Caco-2 (cell line): ENCODE results near the gene CARS1. TPM values are rescaled to one million over a fixed set of nuclear protein-coding genes. Genes with fewer than 3 reads are reported as not detected.

Experiments used
- BruUV-seq: library from RNA; stranded (reverse); fragments of 400-500 nt; replicated peaks from 2 replicates; lab custom pipeline; 2021; lab: Mats Ljungman, UMichigan
- CTCF ChIA-PET: fragments of 300-600 bp; sonication (Branson Sonifier 250); formaldehyde crosslinking; loops from one replicate; lab custom pipeline; 2022; ENCODE audit warnings: antibody characterized with exemption; lab: Charles Lee
- POLR2A ChIA-PET: fragments of 300-600 bp; sonication (Branson Sonifier 250); formaldehyde crosslinking; loops from one replicate; lab custom pipeline; 2022; ENCODE audit warnings: antibody characterized with exemption; lab: Charles Lee
- DNase-seq, 2 experiments: peaks; one replicate each; pipeline versions ENCODE4 v3.0.0 to v3.0.0-alpha.2; 2020 to 2022
- H3K27me3 ChIP-seq: replicated peaks from 2 replicates; pipeline ENCODE4 v1.6.0; 2011; ENCODE audit warnings: low read length; ENCODE audit not compliant: control insufficient read depth, insufficient read depth
- H3K36me3 ChIP-seq: 2 replicates; pipeline ENCODE4 v1.5.1; 2011; ENCODE audit warnings: low read length; ENCODE audit not compliant: control insufficient read depth, insufficient read depth
- H3K4me1 ChIP-seq: fragments of 250-450 bp; sonication (Bioruptor Pico); 2 replicates; pipeline ENCODE4 v1.5.1; 2020; ENCODE audit warnings: mild to moderate bottlenecking
- H3K4me3 ChIP-seq: 2 replicates; pipeline ENCODE4 v1.5.1; 2011; ENCODE audit warnings: low read depth, mild to moderate bottlenecking, control low read depth, low read length
- H3K9me3 ChIP-seq: fragments of 250-450 bp; sonication (Bioruptor Pico); 2 replicates; pipeline ENCODE4 v1.5.1; 2020; ENCODE audit warnings: mild to moderate bottlenecking, moderate library complexity
- H3K27ac Mint-ChIP-seq: one replicate; pipeline ENCODE4 v1.8.0; 2022; ENCODE audit warnings: mixed read lengths; ENCODE audit not compliant: unreplicated experiment
- H3K27me3 Mint-ChIP-seq: one replicate; pipeline ENCODE4 v1.8.0; 2022; ENCODE audit warnings: mixed read lengths; ENCODE audit not compliant: insufficient read depth, unreplicated experiment
- H3K36me3 Mint-ChIP-seq: one replicate; pipeline ENCODE4 v1.8.0; 2022; ENCODE audit warnings: mild to moderate bottlenecking, mixed read lengths; ENCODE audit not compliant: insufficient read depth, unreplicated experiment
- H3K4me1 Mint-ChIP-seq: one replicate; pipeline ENCODE4 v1.8.0; 2022; ENCODE audit warnings: low read depth, mixed read lengths; ENCODE audit not compliant: unreplicated experiment
- H3K4me3 Mint-ChIP-seq: one replicate; pipeline ENCODE4 v1.8.0; 2022; ENCODE audit warnings: mild to moderate bottlenecking, moderate library complexity, mixed read lengths; ENCODE audit not compliant: unreplicated experiment
- H3K9me3 Mint-ChIP-seq: one replicate; pipeline ENCODE4 v1.8.0; 2022; ENCODE audit warnings: mixed read lengths; ENCODE audit not compliant: unreplicated experiment
- intact Hi-C: fragments of 100-400 bp; cut with micrococcal nuclease; formaldehyde crosslinking; loops from one replicate; pipeline ENCODE4 v1.10.0; 2022; ENCODE audit not compliant: unreplicated experiment
- total RNA-seq: library from RNA; stranded (reverse); gene quantifications from 2 replicates; pipeline ENCODE4 v1.2.3, GENCODE V29; 2022
- TF ChIP-seq, protein P1 (sequence below), 2 experiments: fragments of 200-600 bp in 1 of 2; IDR thresholded peaks; 1 replicate in 1 of 2; 2 replicates in 1 of 2; pipeline versions ENCODE4 v1.5.1 to v1.8.0; 2011 to 2022; ENCODE audit warnings: antibody characterized with exemption in 1 of 2, control low read depth in 1 of 2, inconsistent platforms in 1 of 2, low read depth in 1 of 2, low read length in 1 of 2, mild to moderate bottlenecking in 1 of 2, moderate library complexity in 1 of 2; ENCODE audit not compliant: insufficient read depth in 1 of 2, severe bottlenecking in 1 of 2, unreplicated experiment in 1 of 2

The CARS1 gene
- total RNA-seq, 1 experiment from 2014 or later: 121 TPM

DNA sequence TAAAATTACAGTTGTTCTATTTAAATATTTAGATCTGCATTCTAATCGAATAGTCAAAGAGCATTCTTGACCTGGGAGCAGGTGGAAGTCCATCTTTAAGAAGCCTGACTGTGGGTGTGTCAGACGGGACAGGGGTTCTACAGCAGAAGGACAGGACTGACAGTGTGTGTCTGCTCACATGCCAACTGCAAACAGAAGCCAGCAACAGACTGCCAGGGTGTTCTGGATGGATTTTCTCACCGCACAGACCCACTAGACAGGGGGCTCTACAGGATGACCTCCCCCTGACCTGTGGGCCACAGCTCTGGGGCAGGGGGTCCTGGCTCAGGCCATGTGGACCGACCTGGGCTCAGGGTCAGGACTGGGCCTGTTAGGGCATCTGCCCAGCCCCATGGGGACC is 42.3 kb downstream of the CARS1 start:
- intact Hi-C loops: no loop called here
- ChIA-PET CTCF (no interaction called here), POLR2A (no interaction called here)
- TF ChIP-seq, protein P1, sequence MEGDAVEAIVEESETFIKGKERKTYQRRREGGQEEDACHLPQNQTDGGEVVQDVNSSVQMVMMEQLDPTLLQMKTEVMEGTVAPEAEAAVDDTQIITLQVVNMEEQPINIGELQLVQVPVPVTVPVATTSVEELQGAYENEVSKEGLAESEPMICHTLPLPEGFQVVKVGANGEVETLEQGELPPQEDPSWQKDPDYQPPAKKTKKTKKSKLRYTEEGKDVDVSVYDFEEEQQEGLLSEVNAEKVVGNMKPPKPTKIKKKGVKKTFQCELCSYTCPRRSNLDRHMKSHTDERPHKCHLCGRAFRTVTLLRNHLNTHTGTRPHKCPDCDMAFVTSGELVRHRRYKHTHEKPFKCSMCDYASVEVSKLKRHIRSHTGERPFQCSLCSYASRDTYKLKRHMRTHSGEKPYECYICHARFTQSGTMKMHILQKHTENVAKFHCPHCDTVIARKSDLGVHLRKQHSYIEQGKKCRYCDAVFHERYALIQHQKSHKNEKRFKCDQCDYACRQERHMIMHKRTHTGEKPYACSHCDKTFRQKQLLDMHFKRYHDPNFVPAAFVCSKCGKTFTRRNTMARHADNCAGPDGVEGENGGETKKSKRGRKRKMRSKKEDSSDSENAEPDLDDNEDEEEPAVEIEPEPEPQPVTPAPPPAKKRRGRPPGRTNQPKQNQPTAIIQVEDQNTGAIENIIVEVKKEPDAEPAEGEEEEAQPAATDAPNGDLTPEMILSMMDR (IDR thresholded peaks at IDR 0.05; ENCODE audit: insufficient read depth in 1 of 2, low read depth in 1 of 2, low read length in 1 of 2, severe bottlenecking in 1 of 2, unreplicated experiment in 1 of 2): no peak
- H3K9me3 Mint-ChIP-seq: no peaks in the 10 kb centered on the region
- BruUV-seq: no TSS peak
- no peak for DNase-seq
- no peak overlapping the region for H3K4me3 Mint-ChIP-seq
- Histone ChIP-seq H3K36me3 (peaks cover 4% of the 10 kb centered on the region), H3K27me3 (no peaks in the 10 kb centered on the region), H3K9me3 (no peaks in the 10 kb centered on the region), H3K4me1 (no peaks in the 10 kb centered on the region), H3K4me3 (no peak overlapping the region)
- no peaks in the 10 kb centered on the region for H3K4me1 Mint-ChIP-seq
- H3K27me3 Mint-ChIP-seq: no peaks in the 10 kb centered on the region
- no peak overlapping the region for H3K27ac Mint-ChIP-seq
- peaks cover 93% of the 10 kb centered on the region for H3K36me3 Mint-ChIP-seq

DNA sequence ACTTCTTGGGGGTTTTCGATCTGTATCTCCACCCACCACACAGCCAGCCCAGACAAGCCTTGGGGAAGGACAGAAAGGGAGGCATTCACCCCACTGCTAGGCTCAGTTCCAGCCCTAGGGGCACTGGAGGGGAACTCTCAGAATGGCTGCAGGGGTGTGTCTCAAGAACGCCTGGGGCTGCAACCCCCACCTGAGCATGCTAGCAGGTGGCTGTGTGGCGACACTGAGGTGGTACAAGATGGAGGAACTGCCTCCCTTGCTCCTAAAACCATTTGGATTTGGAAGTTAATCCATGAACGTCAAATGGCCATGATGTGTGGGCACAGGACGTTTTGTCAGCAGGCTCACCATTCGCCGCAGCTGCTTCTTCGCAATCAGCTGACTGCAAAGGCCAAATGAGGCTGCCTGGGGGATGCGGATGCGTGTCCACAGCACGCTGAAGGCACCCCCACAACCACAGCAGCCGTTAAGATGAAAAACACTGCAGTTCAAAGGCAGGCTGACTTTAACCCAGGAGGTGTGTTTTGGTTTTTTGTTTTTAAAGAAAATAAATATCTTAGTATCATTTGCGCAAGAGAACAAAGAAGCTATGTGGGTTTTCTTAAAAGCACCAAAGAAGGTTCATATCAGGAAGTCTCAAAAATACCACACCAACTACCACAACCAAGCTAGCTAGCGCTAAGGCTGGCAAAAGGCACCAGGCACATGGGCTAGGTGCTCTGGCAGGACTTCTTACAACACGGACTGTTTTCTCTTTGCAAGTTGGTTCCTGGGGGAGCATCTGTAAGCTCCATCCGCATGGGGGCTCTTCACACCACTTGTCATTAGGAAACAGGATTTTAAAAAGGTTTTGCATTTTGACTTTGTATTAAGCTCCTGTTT is 42.9 kb downstream of the CARS1 start:
- CTCF ChIA-PET: no interaction called here
- intact Hi-C loops: no loop called here
- POLR2A ChIA-PET: interaction anchor here (0.5 kb wide), 1 partner anchor 614 kb away, joined by 10 read pairs; the partner anchor contains the start of gene TSSC4
- H3K4me3 ChIP-seq: no peak overlapping the region
- H3K36me3 ChIP-seq: peaks cover 4% of the 10 kb centered on the region
- TF ChIP-seq, protein P1 (IDR thresholded peaks at IDR 0.05; ENCODE audit: insufficient read depth in 1 of 2, low read depth in 1 of 2, low read length in 1 of 2, severe bottlenecking in 1 of 2, unreplicated experiment in 1 of 2): no peak
- H3K4me1 ChIP-seq: no peaks in the 10 kb centered on the region
- H3K4me3 Mint-ChIP-seq: no peak overlapping the region
- no peaks in the 10 kb centered on the region for H3K4me1 Mint-ChIP-seq
- H3K27ac Mint-ChIP-seq: no peak overlapping the region
- DNase-seq: no peak
- H3K9me3 Mint-ChIP-seq: no peaks in the 10 kb centered on the region
- H3K36me3 Mint-ChIP-seq: peaks cover 90% of the 10 kb centered on the region
- H3K27me3 ChIP-seq: no peaks in the 10 kb centered on the region
- no peaks in the 10 kb centered on the region for H3K9me3 ChIP-seq
- no TSS peak for BruUV-seq
- no peaks in the 10 kb centered on the region for H3K27me3 Mint-ChIP-seq

DNA sequence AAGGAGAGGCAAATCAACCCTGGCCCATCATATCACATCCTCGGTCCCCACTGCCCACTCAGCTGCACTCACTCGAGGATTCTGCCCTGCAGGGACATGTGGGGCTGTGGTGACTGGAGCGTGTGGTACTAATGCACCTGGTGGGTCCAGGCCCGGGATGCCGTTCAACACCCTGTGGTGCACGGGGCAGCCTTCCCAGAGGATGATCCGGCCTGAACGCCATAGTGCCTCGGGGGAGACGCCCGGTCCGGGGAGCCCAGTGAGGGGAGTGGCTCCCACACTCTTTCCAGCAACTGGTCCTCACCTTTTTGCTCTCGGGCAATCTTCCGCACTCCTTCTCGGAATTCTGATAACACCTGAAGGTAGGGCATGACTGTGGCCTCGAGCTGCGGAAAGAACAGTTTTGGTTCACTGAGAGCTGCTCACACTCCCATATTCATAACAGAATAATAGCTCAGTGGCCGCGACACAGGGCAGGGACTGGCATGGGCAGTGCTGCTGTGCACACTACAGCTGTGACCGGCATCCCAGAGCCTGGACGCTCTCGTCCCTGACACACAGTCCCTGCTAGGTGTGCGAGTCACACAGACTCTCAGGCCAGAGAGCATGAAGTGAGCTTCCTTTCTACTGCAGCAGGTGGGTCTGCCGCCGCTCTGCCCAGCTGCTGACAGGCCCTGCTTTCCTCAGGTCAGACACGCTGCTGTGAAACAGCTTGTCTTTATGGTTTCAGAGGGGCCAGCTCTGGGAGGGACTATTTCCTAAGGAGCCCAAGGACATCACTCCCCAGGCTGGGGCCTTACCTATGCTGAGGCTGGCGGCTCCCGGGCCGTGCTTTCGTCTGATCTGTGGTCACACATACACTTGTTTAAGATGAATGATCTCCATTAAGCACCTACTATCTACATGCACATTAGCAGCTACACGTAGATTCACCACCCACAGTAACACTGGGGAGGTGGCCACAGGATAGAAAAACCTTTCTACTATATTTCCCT is 45.0 kb downstream of the CARS1 start:
- no TSS peak for BruUV-seq
- Mint-ChIP-seq H3K9me3 (no peaks in the 10 kb centered on the region), H3K4me1 (no peaks in the 10 kb centered on the region), H3K36me3 (peaks cover 90% of the 10 kb centered on the region), H3K4me3 (no peak overlapping the region), H3K27ac (no peak overlapping the region), H3K27me3 (no peaks in the 10 kb centered on the region)
- Histone ChIP-seq H3K4me3 (no peak overlapping the region), H3K9me3 (no peaks in the 10 kb centered on the region), H3K4me1 (no peaks in the 10 kb centered on the region), H3K27me3 (no peaks in the 10 kb centered on the region), H3K36me3 (peaks cover 4% of the 10 kb centered on the region)
- no peak for DNase-seq
- TF ChIP-seq, protein P1 (IDR thresholded peaks at IDR 0.05; ENCODE audit: insufficient read depth in 1 of 2, low read depth in 1 of 2, low read length in 1 of 2, severe bottlenecking in 1 of 2, unreplicated experiment in 1 of 2): no peak
- intact Hi-C loops: no loop called here
- ChIA-PET POLR2A (no interaction called here), CTCF (interaction anchor here (1.4 kb wide), 1 partner anchor 56 kb away, joined by 3 read pairs; no protein-coding TSS in a partner anchor)
